ENCODE data around the gene LMX1B.

Gene LMX1B

GRCh38 chr9:126639318-126640000 is 25.7 kb downstream of the LMX1B start:
- no peak overlapping the region for H3K4me3 ChIP-seq (ENCODE audit: control insufficient read depth, low read depth, low read length)
- DNase-seq (ENCODE audit: low read depth), result no peak
- TF ChIP-seq CTCF (IDR thresholded peaks at IDR 0.05; ENCODE audit: control insufficient read depth, insufficient read depth, low read depth, low read length, missing control alignments), result no peak

GRCh38 chr9:126641118-126641851 is 27.6 kb downstream of the LMX1B start:
- DNase-seq (ENCODE audit: low read depth), result no peak
- no peak for TF ChIP-seq CTCF (IDR thresholded peaks at IDR 0.05; ENCODE audit: control insufficient read depth, insufficient read depth, low read depth, low read length, missing control alignments)
- no peak overlapping the region for H3K4me3 ChIP-seq (ENCODE audit: control insufficient read depth, low read depth, low read length)

- no peak for DNase-seq (ENCODE audit: low read depth)
- H3K4me3 ChIP-seq (ENCODE audit: control insufficient read depth, low read depth, low read length), result no peak overlapping the region
- TF ChIP-seq CTCF (IDR thresholded peaks at IDR 0.05; ENCODE audit: control insufficient read depth, insufficient read depth, low read depth, low read length, missing control alignments), result no peak
These were observed 28.4 kb downstream of the LMX1B start for GRCh38 chr9:126642010-126642744.

GRCh38 chr9:126642839-126643238 is 29.1 kb downstream of the LMX1B start:
- no peak overlapping the region for H3K4me3 ChIP-seq (ENCODE audit: control insufficient read depth, low read depth, low read length)
- no peak for TF ChIP-seq CTCF (IDR thresholded peaks at IDR 0.05; ENCODE audit: control insufficient read depth, insufficient read depth, low read depth, low read length, missing control alignments)
- DNase-seq (ENCODE audit: low read depth), result no peak

- TF ChIP-seq CTCF (IDR thresholded peaks at IDR 0.05; ENCODE audit: control insufficient read depth, insufficient read depth, low read depth, low read length, missing control alignments), result no peak
- DNase-seq (ENCODE audit: low read depth), result no peak
- H3K4me3 ChIP-seq (ENCODE audit: control insufficient read depth, low read depth, low read length), result no peak overlapping the region
These were observed 30.3 kb downstream of the LMX1B start for GRCh38 chr9:126643945-126644527.

- DNase-seq (ENCODE audit: low read depth), result no peak
- no peak overlapping the region for H3K4me3 ChIP-seq (ENCODE audit: control insufficient read depth, low read depth, low read length)
- no peak for TF ChIP-seq CTCF (IDR thresholded peaks at IDR 0.05; ENCODE audit: control insufficient read depth, insufficient read depth, low read depth, low read length, missing control alignments)
These were observed 32.4 kb downstream of the LMX1B start for GRCh38 chr9:126646162-126646561.
